Mononuclear cell (primary cell): ENCODE results near the gene RASA4. TPM values are rescaled to one million over a fixed set of nuclear protein-coding genes. Genes with fewer than 3 reads are reported as not detected.
"Not testable (repeated sequence)": the region's sequence is repeated elsewhere in the genome, so short reads cannot be mapped to it uniquely, and the experiment has no call there.

Source experiments
- H3K27me3 ChIP-seq: 2 replicates; pipeline ENCODE4 v1.6.0; 2011; ENCODE audit warnings: low read length, control low read depth; ENCODE audit not compliant: insufficient read depth
- H3K4me1 ChIP-seq: 2 replicates; pipeline ENCODE4 v1.5.1; 2011; ENCODE audit warnings: mild to moderate bottlenecking, low read length, control low read depth; ENCODE audit not compliant: insufficient read depth
- H3K4me3 ChIP-seq: 2 replicates; pipeline ENCODE4 v1.5.1; 2011; ENCODE audit warnings: mild to moderate bottlenecking, low read length, moderate library complexity
- H3K9me3 ChIP-seq: 2 replicates; pipeline ENCODE4 v1.5.1; 2011; ENCODE audit warnings: low read depth, mild to moderate bottlenecking, control low read depth, low read length
- total RNA-seq: library from RNA; depleted of rRNA; stranded (reverse); fragments of >200 nt; gene quantifications from one replicate; pipeline ENCODE4 v1.2.3, GENCODE V29; 2012

Gene RASA4
- total RNA-seq, result 52.6 TPM

GRCh38 chr7:102616507-102617125 is at the start of gene RASA4:
TSS of gene RASA4 (minus strand) at chr7:102616756. CDS start at chr7:102616689, 67 bp downstream.
- H3K9me3 ChIP-seq, H3K4me3 ChIP-seq, H3K27me3 ChIP-seq: not testable (repeated sequence)
- peaks cover 13% of the 10 kb centered on the region for H3K4me1 ChIP-seq

GRCh38 chr7:102664765-102665164 is 48.2 kb upstream of the RASA4 start:
- H3K4me3 ChIP-seq, H3K4me1 ChIP-seq, H3K9me3 ChIP-seq, H3K27me3 ChIP-seq: not testable (repeated sequence)

- H3K27me3 ChIP-seq, H3K4me1 ChIP-seq, H3K9me3 ChIP-seq: not testable (repeated sequence)
Measured at GRCh38 chr7:102649924-102650323, 33.4 kb upstream of the RASA4 start, which contains the start of gene SPDYE2B. TSS of gene SPDYE2B (plus strand) at chr7:102650319. CDS start at chr7:102652349, 2,030 bp downstream.

GRCh38 chr7:102647813-102648212 is 31.3 kb upstream of the RASA4 start:
- not testable (repeated sequence) for H3K4me3 ChIP-seq, H3K9me3 ChIP-seq, H3K27me3 ChIP-seq, H3K4me1 ChIP-seq

More at GRCh38 chr7:102649924-102650323, 33.4 kb upstream of the RASA4 start, which contains the start of gene SPDYE2B:
- H3K4me3 ChIP-seq, result not testable (repeated sequence)

- H3K4me3 ChIP-seq, H3K27me3 ChIP-seq, H3K4me1 ChIP-seq, H3K9me3 ChIP-seq: not testable (repeated sequence)
Measured at GRCh38 chr7:102643404-102643803, 26.8 kb upstream of the RASA4 start.

GRCh38 chr7:102642691-102643090 is 26.1 kb upstream of the RASA4 start, which contains the start of gene UPK3BL1:
TSS of gene UPK3BL1 (minus strand) at chr7:102642791. CDS start at chr7:102642741, 50 bp downstream.
- H3K4me1 ChIP-seq, H3K27me3 ChIP-seq, H3K9me3 ChIP-seq, H3K4me3 ChIP-seq: not testable (repeated sequence)

- H3K27me3 ChIP-seq, H3K4me3 ChIP-seq, H3K9me3 ChIP-seq, H3K4me1 ChIP-seq: not testable (repeated sequence)
Measured at GRCh38 chr7:102638848-102639247, 22.3 kb upstream of the RASA4 start.

GRCh38 chr7:102636956-102637355 is 20.4 kb upstream of the RASA4 start:
- not testable (repeated sequence) for H3K9me3 ChIP-seq, H3K27me3 ChIP-seq, H3K4me1 ChIP-seq, H3K4me3 ChIP-seq

GRCh38 chr7:102635354-102635753 is 18.8 kb upstream of the RASA4 start:
- not testable (repeated sequence) for H3K4me3 ChIP-seq, H3K4me1 ChIP-seq

GRCh38 chr7:102634299-102634698 is 17.7 kb upstream of the RASA4 start:
- H3K4me3 ChIP-seq, result not testable (repeated sequence)

More at GRCh38 chr7:102635354-102635753, 18.8 kb upstream of the RASA4 start:
- not testable (repeated sequence) for H3K27me3 ChIP-seq, H3K9me3 ChIP-seq

GRCh38 chr7:102630622-102631021 is 14.1 kb upstream of the RASA4 start:
- H3K9me3 ChIP-seq, H3K27me3 ChIP-seq, H3K4me3 ChIP-seq, H3K4me1 ChIP-seq: not testable (repeated sequence)

More at GRCh38 chr7:102634299-102634698, 17.7 kb upstream of the RASA4 start:
- not testable (repeated sequence) for H3K9me3 ChIP-seq, H3K27me3 ChIP-seq, H3K4me1 ChIP-seq

GRCh38 chr7:102627271-102627904 is 10.8 kb upstream of the RASA4 start:
- H3K4me3 ChIP-seq, H3K9me3 ChIP-seq, H3K27me3 ChIP-seq, H3K4me1 ChIP-seq: not testable (repeated sequence)

GRCh38 chr7:102618122-102618521 is 1.6 kb upstream of the RASA4 start:
- H3K4me1 ChIP-seq, H3K9me3 ChIP-seq, H3K4me3 ChIP-seq, H3K27me3 ChIP-seq: not testable (repeated sequence)

- H3K4me1 ChIP-seq, result peaks cover 13% of the 10 kb centered on the region
- not testable (repeated sequence) for H3K4me3 ChIP-seq, H3K9me3 ChIP-seq, H3K27me3 ChIP-seq
Measured at GRCh38 chr7:102615930-102616329, 626 bp downstream of the RASA4 start.

GRCh38 chr7:102614873-102615272 is 1.7 kb downstream of the RASA4 start:
- not testable (repeated sequence) for H3K9me3 ChIP-seq, H3K4me3 ChIP-seq, H3K27me3 ChIP-seq
- peaks cover 13% of the 10 kb centered on the region for H3K4me1 ChIP-seq

GRCh38 chr7:102614346-102614697 is 2.2 kb downstream of the RASA4 start:
- not testable (repeated sequence) for H3K9me3 ChIP-seq, H3K4me3 ChIP-seq, H3K27me3 ChIP-seq
- H3K4me1 ChIP-seq, result peaks cover 13% of the 10 kb centered on the region
